Sigmoid colon (tissue), 4 donors: ENCODE measurements around the gene KIAA1549.

Source experiments
- POLR2A ChIP-seq, 2 donors: fragments of 450-650 bp; IDR thresholded peaks; one replicate each; pipeline ENCODE4 v1.6.1; 2016; ENCODE audit warnings: antibody characterized with exemption in 2 of 2, mild to moderate bottlenecking in 2 of 2, moderate library complexity in 2 of 2
- POLR2AphosphoS5 ChIP-seq, 4 donors: sonication (generic); formaldehyde crosslinking; IDR thresholded peaks; one replicate each; pipeline ENCODE4 v1.6.1; 2017; ENCODE audit warnings: antibody characterized with exemption in 4 of 4
- TF ChIP-seq, protein P1 (sequence below), 4 experiments: fragments of 450-650 bp in 3 of 4; fragments of 200-600 bp in 1 of 4; IDR thresholded peaks; one replicate each; pipeline ENCODE4 v1.5.1; 2016 to 2019; ENCODE audit warnings: antibody characterized with exemption in 4 of 4, mild to moderate bottlenecking in 3 of 4, moderate library complexity in 2 of 4

DNA sequence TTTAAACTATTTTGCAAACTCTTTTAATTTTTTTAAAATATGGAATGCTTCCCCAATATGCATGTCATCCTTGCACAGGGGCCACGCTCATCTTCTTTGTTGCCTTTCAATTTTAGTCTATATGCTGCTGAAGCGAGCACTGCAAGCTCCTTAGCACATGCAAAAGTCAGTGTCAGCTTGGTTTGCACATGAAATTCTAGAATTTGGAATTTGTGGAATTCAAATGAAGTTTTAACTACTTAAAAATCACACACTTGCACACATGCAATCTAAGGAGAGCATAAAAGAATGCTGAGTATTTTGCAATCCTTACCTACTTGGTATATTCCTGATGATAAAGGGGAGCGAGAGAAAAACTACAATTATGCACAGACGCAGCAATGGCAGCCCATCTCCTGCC, 104.9 kb downstream of the KIAA1549 start:
- no peak for TF ChIP-seq POLR2AphosphoS5 (IDR thresholded peaks at IDR 0.05)
- TF ChIP-seq, protein P1, sequence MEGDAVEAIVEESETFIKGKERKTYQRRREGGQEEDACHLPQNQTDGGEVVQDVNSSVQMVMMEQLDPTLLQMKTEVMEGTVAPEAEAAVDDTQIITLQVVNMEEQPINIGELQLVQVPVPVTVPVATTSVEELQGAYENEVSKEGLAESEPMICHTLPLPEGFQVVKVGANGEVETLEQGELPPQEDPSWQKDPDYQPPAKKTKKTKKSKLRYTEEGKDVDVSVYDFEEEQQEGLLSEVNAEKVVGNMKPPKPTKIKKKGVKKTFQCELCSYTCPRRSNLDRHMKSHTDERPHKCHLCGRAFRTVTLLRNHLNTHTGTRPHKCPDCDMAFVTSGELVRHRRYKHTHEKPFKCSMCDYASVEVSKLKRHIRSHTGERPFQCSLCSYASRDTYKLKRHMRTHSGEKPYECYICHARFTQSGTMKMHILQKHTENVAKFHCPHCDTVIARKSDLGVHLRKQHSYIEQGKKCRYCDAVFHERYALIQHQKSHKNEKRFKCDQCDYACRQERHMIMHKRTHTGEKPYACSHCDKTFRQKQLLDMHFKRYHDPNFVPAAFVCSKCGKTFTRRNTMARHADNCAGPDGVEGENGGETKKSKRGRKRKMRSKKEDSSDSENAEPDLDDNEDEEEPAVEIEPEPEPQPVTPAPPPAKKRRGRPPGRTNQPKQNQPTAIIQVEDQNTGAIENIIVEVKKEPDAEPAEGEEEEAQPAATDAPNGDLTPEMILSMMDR (IDR thresholded peaks at IDR 0.05) = no peak
- no peak for TF ChIP-seq POLR2A (IDR thresholded peaks at IDR 0.05)
